GM21390 (cell line): ENCODE measurements around the gene SUFU.
A peak's percentile ranks its signal among the peaks of the same experiment; 100 is the strongest.

Source experiments
- ATAC-seq: cut with Tn5 transposase; IDR thresholded peaks from one replicate; pipeline ENCODE4 v1.9.1; 2021; ENCODE audit not compliant: unreplicated experiment

SUFU gene

DNA sequence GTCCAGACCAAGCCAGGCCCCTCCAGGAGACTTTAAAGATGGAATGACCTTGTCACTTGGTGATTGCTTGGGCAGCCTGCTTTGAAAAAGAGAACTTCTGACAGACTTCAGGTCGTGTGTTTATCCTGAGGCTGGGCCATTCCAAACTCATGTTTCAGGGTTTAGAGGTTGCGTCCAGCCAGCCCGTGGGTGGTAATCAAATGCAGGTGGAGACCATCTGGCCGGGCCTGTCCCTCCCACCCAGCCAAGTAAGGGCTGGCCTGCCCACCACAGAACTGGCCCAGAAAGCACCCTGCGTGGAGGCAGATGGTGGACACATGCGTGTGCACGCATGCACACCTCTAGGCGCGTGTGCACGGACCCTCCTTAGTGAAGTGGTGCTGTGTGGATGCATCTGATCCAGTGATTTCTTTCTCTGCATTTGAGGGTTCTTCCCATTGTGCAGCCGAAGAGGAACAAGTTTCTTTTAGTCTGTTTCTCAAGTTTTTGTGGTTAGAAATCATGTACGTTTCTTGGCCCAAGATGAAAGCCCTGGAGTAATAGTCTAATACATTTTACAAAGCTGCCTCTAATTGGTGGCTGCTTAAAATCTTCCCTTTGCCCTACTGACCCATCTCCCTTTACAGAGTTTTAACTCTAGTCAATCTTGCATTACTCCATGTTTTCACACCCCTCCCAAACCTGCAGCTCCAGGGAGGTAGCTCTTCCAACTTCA, 43.0 kb downstream of the SUFU start:
- no peak for ATAC-seq

DNA sequence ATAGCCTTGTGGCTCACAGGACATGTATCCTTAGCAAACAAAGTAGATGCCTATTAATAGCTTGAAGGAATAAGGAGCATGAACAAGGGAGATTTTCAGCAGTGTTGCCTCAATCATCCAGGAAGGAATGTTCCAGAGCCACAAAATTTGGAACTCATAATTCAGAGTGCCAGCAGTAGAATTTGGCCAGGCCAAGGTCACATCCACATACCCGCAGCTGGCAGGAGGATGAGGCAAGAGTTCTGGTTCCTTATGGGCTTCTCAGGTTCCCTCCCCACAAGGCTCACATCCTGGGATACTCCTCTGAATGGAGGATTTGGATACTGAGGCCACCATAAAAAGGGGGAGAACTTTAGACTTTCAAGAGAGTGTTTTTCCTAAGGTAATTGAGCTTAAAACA, 45.8 kb downstream of the SUFU start:
- ATAC-seq = no peak

DNA sequence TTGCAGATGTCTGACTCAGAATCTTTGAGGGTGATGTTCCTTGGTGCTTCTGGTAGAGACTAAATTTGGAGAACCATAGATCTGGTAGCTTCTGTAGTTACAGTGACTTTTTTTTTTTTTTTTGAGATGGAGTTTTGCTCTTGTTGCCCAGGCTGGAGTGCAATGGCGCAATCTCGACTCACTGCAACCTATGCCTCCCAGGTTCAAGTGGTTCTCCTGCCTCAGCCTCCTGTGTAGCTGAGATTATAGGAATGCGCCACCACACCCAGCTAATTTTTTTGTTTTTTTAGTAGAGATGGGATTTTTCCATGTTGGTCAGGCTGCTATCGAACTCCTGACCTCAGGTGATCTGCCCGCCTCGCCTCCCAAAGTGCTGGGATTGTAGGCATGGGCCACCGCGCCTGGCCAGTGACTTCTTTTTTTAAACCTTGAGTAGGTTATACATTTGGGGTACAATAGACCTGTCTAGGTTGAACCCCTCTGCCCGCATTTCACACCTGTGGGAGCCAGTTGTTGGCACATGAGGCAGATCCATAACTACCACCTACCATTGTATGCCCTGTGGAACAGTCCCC, 47.0 kb downstream of the SUFU start:
- no peak for ATAC-seq

DNA sequence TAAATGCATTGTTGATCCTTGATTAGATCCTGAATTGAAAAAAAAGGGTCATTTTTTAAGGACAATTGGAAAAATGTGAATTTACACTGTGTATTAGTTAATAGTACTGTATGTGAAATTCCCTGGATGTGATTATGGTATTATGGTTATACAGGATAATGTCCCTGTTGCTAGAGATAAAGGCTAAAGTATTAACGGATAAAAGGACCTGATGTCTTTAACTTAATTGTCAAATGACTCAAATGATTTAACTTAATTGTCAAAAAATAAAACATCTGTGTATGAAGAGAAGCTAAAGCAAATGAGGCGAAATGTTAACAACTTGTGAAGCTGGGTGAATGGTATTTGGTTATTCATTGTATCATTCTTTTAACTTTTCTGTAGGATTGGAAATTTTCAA, 48.8 kb downstream of the SUFU start:
- no peak for ATAC-seq

DNA sequence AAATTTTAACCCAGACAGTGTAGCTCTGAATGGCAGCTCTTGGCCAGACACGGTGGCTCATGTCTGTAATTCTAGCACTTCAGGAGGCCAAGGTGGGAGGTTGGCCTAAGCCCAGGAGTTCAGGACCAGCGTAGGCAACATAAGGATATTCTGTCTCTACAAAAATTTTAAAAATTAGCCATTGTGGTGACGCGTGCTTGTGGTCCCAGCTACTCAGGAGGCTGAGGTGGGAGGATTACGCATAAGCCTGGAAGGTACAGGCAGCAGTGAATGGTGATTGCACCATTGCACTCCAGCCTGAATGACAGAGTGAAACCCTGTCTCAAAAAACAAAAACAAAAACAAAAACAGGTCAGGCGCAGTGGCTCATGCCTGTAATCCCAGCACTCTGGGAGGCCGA, 50.0 kb downstream of the SUFU start:
- ATAC-seq = no peak

DNA sequence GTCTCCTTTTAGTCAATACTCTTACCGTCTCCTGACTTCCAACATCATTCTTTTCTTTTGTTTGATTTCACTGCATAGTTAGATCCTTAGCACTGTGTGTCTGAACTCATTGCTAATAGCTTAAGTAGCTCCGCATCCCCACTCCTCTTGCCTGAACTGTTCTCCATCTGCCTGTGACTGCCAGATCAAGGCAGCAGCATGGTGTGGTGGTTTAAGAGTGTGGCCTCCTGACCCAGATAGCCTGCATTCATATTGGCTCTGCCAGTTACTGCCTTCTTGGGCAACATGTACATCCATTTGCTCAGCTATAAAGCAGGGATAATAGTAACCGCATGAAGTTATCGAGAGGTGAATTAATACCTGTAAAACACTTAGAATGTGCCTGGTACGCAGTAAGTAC, 50.8 kb downstream of the SUFU start:
- no peak for ATAC-seq

DNA sequence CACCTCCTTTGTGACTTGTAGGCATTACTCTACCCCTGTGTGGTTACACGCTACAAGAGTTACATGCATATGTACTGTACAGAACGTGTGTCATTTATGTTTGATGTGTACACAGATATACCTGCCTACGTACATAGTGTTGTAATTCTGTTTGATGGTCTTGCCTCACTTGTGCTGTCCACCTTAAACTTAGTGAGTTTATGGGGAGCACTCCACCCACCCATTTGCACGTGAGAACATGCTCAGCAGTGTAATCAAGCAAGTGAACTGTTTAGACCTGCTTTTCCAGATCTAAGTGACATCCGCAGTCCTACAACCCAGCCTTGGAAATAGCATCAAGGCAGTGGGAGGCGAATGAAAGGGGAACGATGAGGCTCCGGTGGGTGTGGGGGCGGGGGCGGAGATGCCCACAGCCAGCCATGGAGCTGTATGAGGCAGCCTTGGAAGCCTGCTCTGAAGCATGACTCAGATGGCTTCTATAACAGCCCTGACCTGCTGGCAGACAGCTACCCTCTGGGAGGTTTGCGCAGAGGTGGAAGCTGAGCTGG, 52.1 kb downstream of the SUFU start:
- ATAC-seq = no peak

DNA sequence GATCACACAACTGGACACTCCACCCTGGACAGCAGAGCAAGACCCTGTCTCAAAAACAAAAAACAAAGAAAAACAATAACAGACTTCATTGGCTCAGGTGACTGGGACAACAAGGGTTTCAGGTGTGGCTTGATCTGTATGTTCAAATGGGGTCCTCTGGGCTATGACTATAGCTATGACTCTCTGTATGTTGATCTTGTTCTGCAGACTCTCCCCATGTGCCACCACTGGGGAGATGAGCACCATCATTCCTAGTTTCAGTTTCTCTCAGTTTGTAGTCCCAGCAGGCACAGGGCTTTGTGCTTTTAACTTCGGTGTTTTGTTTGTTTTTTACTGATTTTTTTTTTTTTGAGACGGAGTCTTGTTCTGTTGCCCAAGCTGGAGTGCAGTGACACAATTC, 53.8 kb downstream of the SUFU start:
- ATAC-seq = no peak

DNA sequence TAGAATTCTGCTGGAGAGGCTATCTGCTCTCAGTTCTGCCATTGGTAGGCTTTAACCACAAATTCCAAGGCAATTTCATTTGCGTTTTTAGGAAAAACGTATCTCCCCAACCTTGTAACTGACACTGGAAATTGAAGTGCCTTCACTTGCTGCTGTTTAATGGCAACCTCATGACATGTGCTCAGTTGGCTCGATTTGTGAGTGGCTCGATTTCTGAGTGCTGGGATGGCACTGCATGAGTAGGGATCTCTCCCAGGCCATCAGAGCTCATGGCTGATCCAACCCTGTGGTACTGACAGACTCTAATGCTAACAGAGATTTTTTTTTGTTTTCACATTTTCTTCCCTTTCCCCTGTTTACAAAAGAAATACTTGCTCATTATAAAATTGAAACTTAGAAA, 56.0 kb downstream of the SUFU start:
- no peak for ATAC-seq

DNA sequence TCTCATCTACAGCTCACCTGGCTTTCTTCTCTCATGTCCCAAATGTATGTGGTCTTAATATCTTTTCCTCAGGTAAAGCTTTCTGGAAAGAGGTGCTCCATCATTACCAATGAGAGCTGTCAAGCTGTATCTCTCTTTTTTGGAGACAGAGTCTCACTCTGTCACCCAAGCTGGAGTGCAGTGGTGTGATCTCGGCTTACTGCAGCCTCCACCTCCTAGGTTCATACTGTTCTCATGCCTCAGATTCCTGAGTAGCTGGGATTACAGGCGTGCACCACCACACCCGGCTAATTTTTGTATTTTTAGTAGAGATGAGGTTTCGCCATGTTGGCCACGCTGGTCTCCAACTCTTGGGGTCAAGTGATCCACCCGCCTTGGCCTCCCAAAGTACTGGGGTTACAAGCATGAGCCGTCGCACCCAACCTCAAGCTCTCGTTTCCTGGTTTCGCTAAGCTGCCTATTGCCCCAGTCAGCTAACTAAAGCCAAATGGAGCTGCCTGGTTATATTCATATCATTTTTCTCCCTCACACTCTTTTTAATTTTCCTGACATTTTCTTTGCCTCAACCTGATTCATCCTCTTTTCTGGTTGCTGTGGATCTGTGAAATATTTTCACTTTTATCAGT, 60.5 kb downstream of the SUFU start:
- no peak for ATAC-seq

DNA sequence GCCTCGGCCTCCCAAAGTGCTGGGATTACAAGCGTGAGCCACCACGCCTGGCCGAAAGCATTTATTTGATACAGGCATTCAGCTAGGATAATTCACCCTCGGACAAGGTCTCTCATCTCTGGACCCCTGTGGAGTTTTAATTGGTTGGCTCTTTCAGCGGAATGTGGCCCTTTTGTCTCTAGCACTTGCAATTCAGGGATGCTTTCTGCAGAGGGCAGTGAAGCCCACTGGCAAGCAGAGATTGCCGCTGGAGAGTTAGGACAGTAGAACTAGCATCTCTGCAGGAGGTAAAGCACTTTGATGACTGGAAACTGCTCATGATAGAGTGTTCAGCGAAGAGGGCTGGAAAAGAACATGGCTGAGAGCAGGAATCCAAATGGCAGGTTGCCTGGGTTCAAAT, 62.0 kb downstream of the SUFU start:
- ATAC-seq = no peak

DNA sequence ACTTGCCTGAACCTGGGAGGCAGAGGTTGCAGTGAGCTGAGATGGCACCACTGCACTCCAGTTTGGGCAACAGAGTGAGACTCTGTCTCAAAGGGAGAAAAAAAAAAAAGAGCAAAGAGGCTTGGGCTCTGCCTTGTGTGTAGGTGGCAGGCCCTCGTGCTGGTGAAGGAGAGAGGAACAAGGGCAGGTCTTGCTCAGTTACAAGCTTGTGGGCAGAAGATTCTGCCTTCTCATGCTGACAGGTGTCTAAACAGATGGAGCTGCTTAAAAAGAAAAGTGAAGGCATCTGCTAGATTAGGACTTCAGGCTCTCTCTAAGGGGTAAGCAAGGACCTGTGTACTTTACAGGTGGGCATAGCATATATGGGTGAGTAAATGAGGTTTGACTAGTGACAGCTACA, 75.0 kb downstream of the SUFU start:
- ATAC-seq = no peak

DNA sequence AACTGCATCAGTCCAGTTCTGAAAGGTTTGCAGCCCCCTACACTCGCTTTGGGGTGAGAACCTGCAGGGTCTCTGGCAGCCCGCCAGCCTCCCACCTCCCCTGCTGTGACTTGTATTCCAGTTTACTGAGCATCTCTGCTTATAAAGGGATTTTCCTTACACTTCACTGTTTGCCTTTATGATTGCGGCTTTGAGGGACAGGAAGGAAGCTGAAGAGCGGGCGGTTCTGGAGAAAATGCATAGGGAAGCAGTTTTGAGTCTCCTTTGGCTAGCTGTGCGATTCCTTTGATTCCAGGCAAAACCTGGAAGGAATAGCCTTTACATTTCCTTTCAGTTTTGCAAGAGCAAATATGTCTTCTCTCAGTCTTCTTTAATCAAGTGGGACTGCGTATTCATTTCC, 75.6 kb downstream of the SUFU start:
- no peak for ATAC-seq

DNA sequence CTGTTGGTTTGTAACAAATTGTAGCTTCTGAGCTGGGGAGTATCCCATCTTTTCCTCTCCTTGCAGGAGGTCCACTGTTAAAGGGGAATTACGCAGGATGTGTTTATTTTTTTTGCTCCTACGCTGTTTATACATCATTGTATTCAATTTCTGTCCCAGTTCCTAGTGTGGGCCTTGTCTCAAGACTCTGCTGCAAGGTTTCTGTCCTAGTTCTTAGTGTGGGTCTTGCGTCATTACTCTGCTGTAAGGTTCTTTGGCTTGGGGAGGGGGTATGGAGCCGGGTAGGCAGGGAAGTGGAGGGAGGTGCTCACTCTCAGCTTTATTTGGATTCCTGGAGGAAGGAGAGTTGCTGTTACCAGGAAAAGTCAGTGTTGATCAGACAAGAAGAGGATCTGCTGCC, 76.5 kb downstream of the SUFU start:
- no peak for ATAC-seq

DNA sequence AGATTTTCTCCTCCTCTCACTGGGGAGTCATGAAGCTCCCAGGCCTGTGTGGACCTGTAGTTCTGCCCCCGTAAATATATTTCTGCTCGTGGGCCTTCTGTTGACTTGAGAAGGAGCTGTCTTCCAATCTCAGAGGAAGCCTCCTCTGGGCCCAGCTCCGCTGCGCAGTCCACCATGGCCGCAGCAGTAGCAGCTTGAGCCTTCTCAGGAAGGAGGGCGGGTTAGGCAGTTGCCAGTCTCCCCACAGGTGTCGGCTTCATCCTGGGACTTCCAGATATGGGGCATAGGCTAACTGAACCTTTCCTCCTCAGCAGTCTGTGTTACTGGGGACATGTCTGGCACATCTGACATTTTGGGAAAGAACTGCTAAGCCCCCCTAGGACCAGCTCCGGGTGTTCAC, 77.6 kb downstream of the SUFU start:
- ATAC-seq = no peak

DNA sequence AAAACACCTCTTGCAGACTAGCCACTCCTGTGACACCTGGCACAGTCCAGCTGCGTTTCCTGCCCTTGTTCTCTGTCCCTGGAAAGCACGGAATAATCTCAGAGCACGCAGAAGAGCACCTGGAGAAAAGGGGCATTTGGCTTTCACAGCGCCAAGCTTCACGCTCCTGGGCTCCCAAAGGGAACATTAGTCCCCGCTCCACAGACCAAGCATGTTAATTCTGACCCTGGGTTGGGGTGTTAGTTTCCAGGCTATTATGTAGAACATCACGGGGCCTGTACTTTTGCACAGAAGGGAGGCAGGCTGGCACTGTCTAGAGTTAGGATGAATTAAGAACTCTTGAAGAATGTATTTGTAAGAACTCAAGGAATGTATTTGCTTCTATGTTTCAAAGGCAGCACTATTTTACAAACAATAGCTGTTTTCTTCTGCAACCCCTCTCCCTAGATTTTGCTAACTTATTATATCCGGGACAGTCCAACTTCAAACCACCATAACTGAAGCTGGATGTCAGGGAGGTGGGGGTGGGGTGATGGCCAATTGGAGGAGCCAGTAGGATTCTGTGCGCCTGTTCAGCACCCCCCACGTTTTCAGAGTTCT, 78.3 kb downstream of the SUFU start:
- ATAC-seq = no peak

DNA sequence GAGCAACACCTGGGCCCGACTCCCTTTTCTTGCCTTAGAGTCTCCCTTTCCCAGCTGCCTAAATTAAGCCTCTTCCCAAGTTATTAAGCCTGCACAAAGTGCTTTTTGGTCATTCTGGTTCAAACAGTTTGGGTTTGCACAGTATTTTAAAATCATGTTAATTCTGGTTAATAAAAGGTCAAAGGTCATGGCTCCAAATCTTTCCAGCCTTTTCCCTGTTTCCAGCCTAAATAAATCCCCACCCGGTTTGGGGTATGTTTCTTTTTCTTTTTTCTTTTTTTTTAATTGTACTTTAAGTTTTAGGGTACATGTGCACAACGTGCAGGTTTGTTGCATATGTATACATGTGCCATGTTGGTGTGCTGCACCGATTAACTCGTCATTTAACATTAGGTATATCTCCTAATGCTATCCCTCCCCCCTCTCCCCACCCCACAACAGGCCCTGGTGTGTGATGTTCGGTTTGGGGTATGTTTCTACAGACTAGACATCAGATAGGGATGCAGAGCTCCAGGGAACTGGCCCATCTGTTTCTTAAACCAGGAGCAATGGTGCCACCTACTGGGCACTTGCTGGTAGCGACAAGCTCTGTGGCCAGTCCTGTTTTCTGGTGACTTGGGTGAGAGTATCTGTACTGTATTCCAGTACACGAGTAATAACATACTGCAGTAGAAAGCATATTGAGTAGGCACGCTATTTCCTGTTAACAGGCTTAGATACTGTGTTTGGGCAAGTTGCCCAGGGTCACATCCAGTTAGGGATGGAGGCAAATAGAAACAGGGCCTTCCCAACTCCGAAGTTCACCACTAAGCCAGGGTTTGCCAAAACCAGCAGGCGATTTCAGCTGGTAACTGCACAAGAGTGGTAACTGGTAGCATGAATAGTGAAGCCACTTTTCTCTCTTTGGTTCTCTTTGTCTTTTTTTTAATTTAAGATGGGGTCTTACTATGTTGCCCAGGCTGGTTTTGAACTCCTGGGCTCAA, 80.0 kb downstream of the SUFU start:
- peak; percentile 53 for ATAC-seq

DNA sequence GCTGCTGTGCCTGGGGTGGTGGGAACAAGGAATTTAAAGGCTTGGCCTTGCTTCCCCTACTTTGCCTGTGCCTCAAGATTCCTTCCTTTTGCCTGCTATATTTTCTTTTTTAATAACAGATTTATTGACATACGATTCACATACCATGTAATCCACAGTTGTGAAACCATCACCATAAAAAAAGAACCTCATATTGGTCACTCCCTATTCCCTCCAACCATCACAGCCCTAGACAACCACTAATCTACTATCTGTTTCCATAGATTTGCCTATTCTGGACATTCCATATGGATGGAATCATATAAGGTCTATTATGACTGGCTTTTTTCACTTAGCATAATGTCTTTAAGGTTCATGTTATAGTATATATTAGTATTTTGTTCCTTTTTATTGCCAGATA, 81.3 kb downstream of the SUFU start:
- ATAC-seq = no peak

DNA sequence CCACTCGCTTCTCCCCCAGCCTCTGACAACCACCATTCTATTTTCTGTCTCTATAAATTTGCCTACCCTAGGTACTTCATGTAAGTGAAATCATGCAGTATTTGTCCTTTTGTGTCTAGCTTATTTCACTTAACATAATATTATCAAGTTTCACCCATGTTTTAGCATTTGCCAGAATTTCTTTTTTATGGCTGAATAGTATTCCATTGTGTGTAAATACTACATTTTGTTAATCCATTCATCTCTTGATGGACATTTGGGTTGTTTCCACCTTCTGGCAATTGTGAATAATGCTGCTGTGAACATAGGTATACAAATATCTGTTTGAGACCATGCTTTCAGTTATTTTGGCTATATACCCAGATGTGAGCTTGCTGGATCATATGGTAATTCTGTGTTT, 83.1 kb downstream of the SUFU start:
- ATAC-seq = no peak

DNA sequence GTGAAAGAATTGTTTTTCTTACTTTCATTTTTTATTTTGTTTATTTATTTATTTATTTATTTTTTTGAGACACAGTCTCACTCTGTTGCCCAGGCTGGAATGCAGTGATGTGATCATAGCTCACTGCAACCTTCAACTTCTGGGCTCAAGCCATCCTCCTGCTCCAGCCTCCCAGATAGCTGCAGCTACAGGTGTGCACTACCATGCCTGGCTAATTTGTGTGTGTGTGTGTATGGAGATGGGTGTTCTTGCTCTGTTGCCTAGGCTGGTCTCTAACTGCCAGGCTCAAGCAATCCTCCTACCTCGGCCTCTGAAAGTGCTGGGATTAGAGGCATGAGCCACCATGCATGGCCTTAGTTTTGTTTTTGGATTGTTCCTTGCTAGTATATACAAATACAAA, 85.1 kb downstream of the SUFU start:
- no peak for ATAC-seq
